Mucosa of gallbladder (tissue), 1 donor: Measurements from ENCODE around the gene PRPF4. TPM values are rescaled to one million over a fixed set of nuclear protein-coding genes. Genes with fewer than 3 reads are reported as not detected.
"Not testable (repeated sequence)": the region's sequence is repeated elsewhere in the genome, so short reads cannot be mapped to it uniquely, and the experiment has no call there.

Experiments used
- DNase-seq: peaks from one replicate; pipeline ENCODE4 v3.0.0-alpha.2; 2020; ENCODE audit warnings: low spot score
- total RNA-seq: library from RNA; stranded (reverse); gene quantifications from one replicate; pipeline ENCODE4 v1.2.1, GENCODE V29; 2021
- donor health status: DM: no; HTN: no; CAD: no.

PRPF4 gene
- total RNA-seq, 1 donor from 2014 or later, result 20.1 TPM

DNA sequence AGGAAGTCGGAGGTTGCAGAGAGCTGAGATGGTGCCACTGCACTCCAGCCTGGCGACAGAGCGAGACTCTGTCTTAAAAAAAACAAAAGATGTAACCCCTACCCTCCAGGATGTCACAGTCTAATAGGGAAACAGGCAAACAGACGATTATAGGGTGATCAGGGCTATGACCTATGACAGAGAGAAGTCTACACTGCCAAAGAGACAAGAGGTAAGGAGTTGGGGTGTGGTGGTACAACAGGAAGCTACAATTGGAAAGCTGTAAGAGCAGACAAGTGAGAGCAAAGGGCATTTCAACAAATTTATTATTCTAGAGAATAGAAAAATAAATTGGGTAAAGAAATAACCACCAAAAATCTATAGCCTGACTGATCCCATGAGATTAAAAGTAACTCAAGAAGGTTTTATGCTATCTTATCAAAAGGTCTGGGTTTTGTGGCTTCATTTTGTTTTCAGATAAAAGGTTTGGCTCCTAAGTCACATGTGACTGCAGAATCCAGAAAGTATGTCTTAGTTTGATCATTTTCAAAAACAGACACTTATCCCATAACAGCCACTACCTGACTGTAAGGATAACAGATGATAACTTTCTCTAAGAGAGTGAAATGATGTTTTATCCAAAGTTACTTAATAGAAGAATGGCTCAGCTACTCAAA, 7.4 kb upstream of the PRPF4 start:
- DNase-seq, result no peak

GRCh38 chr9:113269355-113269754, 6.1 kb upstream of the PRPF4 start:
- no peak for DNase-seq

DNA sequence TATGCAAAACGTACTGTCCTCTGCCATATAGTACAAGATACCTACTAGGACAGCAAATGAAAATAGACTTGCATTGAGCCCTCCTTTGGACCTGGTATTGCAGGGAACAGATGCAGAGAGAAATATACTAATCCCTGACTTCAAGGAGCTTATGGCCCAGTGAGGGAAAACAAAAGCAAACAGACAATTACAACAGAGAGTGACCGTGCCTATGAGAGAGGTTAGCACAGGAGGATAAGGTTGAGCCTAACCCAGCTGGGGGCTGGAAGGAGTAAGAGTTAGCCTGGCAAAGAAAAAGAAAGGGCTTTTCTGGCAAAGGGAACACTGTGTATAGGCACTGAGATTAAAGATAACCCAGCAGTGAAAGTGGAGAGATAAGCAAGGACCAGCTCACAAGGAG, 5.6 kb upstream of the PRPF4 start:
- DNase-seq, result no peak

DNA sequence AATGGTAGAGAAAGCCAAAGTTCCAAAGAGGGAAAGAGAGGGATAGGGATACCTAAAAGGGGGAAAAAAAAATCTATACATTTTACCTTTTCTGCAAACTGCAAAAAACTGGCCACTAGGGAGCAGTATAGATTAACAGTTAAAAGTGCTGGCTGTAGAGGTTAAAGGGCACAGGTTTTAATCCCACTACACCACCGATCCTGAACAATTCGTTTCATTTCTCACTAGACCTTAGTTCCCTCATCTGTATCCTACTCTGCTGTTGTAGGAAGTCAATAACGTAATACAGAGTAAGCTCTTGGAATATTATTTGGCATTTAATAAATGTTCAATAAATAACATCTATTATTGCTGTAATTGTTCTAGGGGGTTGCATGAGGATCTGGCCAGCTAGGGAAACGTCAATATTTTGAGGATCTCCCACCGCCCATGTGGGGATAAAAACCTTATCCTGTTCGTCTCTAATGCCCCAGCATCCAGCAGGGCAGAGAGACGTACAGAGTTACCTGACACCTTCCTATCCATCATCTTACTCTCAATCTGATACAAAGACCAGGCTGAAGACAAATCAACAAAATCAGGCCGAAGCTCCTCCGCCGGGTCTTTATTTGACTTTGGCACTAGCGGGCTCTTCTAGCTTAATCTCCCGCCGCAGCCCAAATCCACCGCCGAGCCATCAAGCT, 843 bp upstream of the PRPF4 start:
- DNase-seq, result peak; percentile 23

GRCh38 chr9:113278840-113279239, 3.4 kb downstream of the PRPF4 start:
- DNase-seq, result no peak

GRCh38 chr9:113281356-113281755, 5.9 kb downstream of the PRPF4 start:
- no peak for DNase-seq

GRCh38 chr9:113289091-113289490, 13.6 kb downstream of the PRPF4 start:
- DNase-seq, result no peak

DNA sequence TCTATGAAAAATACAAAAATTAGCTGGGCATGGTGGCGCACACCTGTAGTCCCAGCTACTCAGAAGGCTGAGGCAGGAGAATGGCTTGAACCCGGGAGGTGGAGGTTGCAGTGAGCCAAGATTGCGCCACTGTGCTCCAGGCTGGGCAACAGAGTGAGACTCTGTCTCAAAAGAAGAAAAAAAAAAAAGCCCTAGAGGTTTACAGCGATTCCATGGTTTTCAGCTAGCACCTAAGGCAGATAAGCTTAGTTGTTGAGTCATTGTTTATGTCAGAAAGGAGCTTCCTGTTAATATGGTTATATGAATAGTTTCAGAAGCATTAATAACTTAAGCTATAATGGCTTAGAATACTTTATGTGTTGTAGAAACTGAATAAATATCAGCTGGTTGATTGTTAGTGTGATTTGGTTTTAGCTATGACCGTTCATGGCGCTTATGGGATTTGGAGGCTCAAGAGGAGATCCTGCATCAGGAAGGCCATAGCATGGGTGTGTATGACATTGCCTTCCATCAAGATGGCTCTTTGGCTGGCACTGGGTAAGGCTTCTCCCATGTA, 14.7 kb downstream of the PRPF4 start:
- DNase-seq, result no peak

GRCh38 chr9:113293285-113293878, 17.9 kb downstream of the PRPF4 start:
- DNase-seq, result no peak

DNA sequence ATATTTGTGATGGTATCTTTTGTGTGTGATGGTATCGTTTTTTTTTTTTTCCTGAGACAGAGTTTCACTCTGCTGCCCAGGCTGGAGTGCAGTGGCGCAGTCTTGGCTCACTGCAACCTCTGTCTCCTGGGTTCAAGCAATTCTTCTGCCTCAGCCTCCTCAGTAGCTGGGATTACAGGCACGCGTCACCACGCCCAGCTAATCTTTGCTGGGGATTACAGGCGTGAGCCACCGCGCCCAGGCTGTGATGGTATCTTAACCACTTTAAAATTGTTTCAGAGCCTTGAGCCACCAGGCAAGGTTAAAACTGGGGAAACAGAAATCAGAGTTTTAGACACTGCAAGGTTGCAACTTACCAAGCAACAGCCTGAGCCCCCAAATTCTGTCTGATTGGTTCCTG, 20.8 kb downstream of the PRPF4 start:
- DNase-seq, result not testable (repeated sequence)

GRCh38 chr9:113296796-113297558, 21.5 kb downstream of the PRPF4 start:
- DNase-seq, result no peak

GRCh38 chr9:113298311-113298710, 22.9 kb downstream of the PRPF4 start:
- no peak for DNase-seq

GRCh38 chr9:113298924-113299770, 23.7 kb downstream of the PRPF4 start:
- no peak for DNase-seq

DNA sequence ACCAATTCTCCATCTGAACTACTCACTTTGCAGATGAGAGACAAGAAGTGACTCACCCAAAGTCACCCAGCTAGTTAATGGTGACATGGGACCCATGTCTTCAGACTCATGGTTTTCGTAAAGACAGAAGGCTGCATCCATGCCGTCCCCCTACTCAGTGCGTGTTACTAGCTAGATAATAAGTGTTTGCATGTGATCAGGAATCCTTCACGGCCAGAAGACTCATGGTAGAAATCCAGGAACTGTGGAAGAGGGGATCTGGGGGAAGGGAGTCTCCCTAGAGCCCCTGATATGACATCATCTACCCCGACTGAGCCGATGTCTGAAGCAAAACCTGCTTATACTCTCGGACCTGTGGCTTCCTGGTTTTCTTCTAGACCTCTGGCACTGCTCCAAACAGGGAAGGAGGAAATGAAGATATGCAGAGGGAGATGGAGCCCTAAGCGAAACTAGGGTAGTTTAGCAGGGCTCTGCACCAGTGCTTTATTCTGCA, 24.4 kb downstream of the PRPF4 start:
- DNase-seq, result peak; percentile 67

GRCh38 chr9:113301548-113301947, 26.1 kb downstream of the PRPF4 start:
- DNase-seq, result no peak

GRCh38 chr9:113302792-113303418, 27.4 kb downstream of the PRPF4 start, which contains the start of gene RNF183:
RNF183 (minus strand) TSS chr9:113303376; CDS start chr9:113298184, 5,192 bp downstream.
- peak; percentile 51 for DNase-seq

GRCh38 chr9:113306566-113306965, 31.1 kb downstream of the PRPF4 start:
- no peak for DNase-seq

DNA sequence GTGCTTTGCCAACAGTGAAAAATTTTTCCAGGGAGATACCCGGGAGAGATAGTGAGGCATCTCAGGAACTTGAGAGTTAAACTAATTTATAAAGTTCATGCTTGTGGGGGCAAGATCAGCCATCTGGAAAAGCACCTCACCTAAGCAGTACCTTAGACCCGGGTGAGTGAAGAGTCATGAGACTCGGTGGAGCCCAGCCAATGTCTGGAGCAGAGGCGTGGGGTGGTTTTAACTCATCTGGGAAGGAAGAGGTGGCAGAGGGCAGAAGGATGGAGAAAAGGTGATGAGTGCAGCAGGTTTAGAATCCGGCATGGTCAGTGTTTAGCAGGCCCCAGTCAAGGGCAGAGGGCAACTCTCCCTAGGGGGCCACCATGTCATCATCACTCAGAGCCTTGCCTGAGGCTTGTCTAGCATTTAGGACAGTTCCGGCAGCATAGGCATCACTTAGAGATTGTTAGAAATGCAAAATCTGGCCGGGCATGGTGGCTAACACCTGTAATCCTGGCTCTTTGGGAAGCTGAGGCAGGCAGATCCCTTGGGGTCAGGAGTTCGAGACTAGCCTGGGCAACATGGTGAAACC, 32.0 kb downstream of the PRPF4 start:
- DNase-seq, result no peak

- DNase-seq, result peak; percentile 26
Measured at GRCh38 chr9:113309204-113309813, 33.9 kb downstream of the PRPF4 start.

DNA sequence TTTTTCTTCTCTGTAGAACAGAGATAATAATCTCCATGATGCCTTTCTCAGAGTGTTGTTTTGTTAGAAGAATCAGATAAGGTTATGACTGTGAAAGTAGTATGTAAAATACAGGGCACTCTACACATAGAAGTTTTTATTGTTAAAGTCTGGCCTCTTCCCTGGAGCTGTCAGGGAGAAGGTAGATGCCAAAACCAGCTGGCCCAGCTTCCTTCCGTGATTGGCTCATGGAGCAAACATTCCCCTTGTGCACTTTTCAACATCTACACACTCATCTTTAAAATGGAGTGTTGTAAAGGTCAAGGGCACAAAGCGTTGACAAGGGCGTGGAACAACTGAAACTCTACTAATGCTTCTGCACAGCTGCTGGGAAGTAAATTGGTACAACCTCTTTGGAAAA, 35.1 kb downstream of the PRPF4 start:
- DNase-seq, result no peak
